Measurements from ENCODE around the gene PRPF4.
"Not testable (repeated sequence)": the region's sequence is repeated elsewhere in the genome, so short reads cannot be mapped to it uniquely, and the experiment has no call there.

Gene PRPF4

DNA sequence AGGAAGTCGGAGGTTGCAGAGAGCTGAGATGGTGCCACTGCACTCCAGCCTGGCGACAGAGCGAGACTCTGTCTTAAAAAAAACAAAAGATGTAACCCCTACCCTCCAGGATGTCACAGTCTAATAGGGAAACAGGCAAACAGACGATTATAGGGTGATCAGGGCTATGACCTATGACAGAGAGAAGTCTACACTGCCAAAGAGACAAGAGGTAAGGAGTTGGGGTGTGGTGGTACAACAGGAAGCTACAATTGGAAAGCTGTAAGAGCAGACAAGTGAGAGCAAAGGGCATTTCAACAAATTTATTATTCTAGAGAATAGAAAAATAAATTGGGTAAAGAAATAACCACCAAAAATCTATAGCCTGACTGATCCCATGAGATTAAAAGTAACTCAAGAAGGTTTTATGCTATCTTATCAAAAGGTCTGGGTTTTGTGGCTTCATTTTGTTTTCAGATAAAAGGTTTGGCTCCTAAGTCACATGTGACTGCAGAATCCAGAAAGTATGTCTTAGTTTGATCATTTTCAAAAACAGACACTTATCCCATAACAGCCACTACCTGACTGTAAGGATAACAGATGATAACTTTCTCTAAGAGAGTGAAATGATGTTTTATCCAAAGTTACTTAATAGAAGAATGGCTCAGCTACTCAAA lies 7.4 kb upstream of the PRPF4 start:
- DNase-seq (ENCODE audit: low read depth in 2 of 2) = no peak

DNA sequence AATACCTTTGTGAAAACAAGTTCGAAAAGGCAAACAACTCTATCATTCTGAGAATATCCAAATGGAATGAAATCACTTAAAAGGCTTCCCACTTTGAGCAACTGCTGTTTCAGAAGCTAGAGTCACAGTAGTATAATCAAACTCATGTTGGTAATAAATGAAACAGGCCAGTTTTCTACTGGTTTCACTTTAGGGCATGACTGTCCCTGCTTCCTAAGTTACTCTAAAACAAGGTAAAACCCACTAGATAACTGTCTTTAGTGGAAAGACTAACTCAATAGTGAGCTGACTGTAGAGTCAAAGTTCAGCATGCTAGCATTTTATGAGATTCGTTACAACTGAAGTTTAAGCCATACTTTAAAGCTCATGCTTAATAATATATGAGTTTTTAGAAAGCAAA lies 6.1 kb upstream of the PRPF4 start:
- DNase-seq (ENCODE audit: low read depth in 2 of 2) = no peak

DNA sequence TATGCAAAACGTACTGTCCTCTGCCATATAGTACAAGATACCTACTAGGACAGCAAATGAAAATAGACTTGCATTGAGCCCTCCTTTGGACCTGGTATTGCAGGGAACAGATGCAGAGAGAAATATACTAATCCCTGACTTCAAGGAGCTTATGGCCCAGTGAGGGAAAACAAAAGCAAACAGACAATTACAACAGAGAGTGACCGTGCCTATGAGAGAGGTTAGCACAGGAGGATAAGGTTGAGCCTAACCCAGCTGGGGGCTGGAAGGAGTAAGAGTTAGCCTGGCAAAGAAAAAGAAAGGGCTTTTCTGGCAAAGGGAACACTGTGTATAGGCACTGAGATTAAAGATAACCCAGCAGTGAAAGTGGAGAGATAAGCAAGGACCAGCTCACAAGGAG lies 5.6 kb upstream of the PRPF4 start:
- DNase-seq (ENCODE audit: low read depth in 2 of 2) = no peak

DNA sequence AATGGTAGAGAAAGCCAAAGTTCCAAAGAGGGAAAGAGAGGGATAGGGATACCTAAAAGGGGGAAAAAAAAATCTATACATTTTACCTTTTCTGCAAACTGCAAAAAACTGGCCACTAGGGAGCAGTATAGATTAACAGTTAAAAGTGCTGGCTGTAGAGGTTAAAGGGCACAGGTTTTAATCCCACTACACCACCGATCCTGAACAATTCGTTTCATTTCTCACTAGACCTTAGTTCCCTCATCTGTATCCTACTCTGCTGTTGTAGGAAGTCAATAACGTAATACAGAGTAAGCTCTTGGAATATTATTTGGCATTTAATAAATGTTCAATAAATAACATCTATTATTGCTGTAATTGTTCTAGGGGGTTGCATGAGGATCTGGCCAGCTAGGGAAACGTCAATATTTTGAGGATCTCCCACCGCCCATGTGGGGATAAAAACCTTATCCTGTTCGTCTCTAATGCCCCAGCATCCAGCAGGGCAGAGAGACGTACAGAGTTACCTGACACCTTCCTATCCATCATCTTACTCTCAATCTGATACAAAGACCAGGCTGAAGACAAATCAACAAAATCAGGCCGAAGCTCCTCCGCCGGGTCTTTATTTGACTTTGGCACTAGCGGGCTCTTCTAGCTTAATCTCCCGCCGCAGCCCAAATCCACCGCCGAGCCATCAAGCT lies 843 bp upstream of the PRPF4 start:
- peak in 1 of 2 donors; percentile 10 for DNase-seq (ENCODE audit: low read depth in 2 of 2)

DNA sequence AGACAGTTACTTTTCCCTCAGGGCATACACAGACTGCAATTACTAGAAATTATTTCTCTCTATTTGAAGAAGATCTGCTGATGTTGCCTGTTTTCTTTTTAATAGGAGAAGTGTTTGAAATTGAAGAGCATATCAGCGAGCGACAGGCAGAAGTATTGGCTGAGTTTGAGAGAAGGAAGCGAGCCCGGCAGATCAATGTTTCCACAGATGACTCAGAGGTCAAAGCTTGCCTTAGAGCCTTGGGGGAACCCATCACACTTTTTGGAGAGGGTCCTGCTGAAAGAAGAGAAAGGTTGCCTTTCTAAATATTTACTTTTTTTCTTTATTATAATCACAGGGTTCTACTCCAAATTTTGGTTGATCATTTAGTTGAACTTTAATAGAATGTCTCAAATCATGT lies 3.4 kb downstream of the PRPF4 start:
- DNase-seq (ENCODE audit: low read depth in 2 of 2) = no peak

DNA sequence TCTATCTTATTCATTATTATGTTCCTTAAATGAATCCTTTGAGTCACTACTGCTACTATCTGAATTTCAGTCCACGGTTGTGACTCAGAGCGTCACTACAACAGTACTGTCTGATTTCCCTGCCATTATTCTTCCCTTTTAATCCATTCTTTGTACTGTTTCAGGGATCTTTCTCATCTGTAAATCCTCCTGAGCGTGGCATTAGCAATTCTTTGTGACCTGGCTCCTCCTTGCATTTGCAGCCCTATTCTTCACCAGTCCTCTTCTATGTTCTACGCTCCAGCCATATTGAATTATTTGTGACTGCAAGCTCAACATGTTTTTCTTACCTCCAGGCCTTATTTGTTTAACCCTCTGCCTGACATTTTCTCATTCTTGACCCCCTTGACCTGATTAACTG lies 5.9 kb downstream of the PRPF4 start:
- DNase-seq (ENCODE audit: low read depth in 2 of 2) = no peak

DNA sequence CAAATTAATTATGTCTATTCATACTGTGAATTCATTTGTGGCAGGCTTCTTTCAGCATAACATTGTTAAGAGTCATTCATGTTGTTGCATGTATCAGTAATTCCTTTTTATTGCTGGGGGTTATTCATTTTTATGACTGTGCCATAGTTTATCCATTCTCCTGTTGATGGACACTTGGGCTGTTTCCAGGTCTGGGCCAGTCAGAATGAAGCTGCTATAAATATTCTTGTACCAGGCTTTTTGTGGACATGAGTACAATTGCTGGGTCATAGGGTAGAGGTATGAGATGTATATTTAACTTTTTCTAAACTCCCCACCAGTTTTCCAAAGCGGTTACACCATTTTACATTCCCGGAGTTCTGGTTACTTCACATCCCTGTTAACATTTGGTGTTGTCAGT lies 13.6 kb downstream of the PRPF4 start:
- DNase-seq (ENCODE audit: low read depth in 2 of 2) = no peak

DNA sequence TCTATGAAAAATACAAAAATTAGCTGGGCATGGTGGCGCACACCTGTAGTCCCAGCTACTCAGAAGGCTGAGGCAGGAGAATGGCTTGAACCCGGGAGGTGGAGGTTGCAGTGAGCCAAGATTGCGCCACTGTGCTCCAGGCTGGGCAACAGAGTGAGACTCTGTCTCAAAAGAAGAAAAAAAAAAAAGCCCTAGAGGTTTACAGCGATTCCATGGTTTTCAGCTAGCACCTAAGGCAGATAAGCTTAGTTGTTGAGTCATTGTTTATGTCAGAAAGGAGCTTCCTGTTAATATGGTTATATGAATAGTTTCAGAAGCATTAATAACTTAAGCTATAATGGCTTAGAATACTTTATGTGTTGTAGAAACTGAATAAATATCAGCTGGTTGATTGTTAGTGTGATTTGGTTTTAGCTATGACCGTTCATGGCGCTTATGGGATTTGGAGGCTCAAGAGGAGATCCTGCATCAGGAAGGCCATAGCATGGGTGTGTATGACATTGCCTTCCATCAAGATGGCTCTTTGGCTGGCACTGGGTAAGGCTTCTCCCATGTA lies 14.7 kb downstream of the PRPF4 start:
- DNase-seq (ENCODE audit: low read depth in 2 of 2) = no peak

DNA sequence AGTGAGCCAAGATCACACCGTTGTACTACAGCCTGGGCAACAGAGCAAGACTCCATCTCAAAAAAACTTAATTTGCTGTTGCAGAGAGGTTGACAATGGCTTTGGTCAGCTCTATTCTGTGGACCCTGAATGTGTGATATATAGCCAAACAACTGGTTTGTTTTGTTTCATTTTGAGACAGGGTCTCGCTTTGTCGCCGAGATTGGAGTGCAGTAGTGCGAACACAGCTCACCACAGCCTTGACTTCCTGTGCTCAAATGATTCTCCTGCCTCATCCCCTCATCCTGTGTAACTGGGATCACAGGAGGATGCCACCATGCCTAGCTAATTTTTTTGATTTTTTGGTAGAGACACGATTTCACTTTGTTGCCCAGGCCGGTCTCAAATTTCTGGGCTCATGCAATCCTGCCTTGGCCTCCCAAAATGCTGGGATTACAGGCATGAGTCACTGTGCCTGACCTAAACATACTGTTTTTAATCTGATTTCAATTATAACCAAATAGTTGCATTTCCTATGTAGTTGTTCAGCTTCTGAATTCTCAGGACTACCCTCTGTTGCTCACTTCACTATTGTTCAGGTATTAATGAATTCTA lies 17.9 kb downstream of the PRPF4 start:
- DNase-seq (ENCODE audit: low read depth in 2 of 2) = no peak

DNA sequence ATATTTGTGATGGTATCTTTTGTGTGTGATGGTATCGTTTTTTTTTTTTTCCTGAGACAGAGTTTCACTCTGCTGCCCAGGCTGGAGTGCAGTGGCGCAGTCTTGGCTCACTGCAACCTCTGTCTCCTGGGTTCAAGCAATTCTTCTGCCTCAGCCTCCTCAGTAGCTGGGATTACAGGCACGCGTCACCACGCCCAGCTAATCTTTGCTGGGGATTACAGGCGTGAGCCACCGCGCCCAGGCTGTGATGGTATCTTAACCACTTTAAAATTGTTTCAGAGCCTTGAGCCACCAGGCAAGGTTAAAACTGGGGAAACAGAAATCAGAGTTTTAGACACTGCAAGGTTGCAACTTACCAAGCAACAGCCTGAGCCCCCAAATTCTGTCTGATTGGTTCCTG lies 20.8 kb downstream of the PRPF4 start:
- DNase-seq (ENCODE audit: low read depth in 2 of 2) = not testable (repeated sequence)

DNA sequence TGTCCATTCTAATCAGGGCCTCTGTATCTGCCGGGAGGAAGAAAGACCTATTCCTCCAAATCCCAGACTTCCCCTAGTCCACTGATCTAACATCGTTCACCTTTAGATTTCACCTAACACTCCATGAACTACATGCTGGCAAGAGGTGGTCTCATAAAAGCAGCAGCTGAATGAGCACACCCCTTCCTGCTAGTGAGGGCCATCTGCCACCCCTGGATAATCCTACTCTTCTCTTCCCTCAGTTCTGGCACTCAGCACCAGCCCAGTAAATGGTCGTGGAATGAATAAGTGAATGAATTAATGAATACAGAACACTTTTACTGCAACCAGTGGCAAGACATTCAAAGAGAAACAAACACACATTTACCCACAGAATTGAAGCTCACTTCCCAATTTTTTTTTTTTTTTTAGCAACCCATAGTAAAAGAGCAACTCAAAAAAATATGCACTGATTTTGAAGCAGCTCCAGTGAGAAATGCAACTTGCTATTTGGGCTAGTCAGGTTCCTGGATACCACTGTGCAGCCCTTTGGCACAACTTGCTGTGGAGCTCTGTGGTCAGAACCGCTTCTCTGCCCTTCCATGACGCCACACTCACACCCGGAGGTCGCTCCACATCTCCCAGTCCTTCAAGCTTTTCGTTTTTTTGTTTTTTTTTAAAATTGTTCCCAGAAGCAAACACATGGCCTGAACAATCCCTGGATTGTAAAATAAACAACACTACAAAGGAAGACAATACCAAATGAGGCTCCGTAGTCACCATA lies 21.5 kb downstream of the PRPF4 start:
- no peak for DNase-seq (ENCODE audit: low read depth in 2 of 2)

DNA sequence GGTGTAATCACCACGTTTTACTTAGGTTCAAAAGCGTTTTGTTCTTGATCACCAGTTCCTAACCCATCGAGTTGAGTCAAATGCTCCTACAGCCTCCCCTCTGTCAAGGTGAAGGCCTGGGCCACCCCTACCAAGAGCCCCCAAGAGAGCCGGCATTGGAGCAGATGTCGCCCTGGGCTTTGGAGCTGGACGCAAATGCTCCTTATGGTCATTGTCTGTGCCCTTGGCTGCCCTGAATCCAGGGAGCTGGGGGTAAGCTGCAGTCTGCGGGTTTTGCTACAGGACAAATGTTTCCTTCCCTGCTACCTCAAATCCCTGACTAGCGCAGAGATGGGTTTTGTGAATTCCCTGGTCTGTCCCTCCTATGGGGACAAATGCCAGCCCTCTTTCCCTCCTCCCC lies 22.9 kb downstream of the PRPF4 start:
- no peak for DNase-seq (ENCODE audit: low read depth in 2 of 2)

DNA sequence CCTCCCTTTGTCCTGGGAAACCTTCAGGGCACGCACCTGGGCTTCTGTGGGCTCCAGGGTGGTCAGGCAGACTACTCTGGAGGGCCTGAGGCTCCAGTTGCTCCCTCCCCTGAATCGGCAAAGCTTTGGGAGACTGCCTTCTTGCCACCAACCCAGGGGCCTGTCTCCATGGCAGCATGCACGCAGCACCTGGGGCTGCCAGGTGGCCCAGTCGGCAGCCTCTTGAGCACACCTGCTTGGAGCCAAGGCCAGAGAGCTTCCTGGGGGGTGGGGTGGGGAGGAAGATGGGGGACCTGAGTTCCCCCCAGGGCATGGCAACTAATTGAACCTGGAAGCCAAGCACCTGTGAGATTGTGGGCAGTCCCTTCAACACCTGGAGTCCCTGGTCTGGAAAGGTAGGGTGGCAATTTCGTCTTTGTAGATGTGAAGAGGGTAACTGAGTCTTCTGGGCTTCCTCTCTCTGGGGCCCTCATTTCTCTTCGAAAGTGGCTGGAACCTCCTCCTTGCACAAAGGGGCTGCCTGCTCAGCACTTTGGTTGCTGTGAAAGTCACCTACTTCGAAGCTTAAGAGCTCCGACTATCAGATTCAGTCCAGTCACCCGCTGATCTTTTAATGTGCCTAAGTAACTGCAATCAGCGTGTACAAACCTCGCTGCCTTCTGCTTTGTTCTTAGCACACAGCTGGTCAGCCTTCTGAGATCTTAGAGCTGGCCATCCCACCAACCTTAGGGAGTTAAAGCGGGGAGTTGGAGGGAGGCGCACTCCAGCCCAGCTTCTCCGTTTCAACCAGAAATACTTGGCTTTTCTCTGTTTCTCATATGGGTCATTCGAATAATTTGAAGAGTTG lies 23.7 kb downstream of the PRPF4 start:
- no peak for DNase-seq (ENCODE audit: low read depth in 2 of 2)

DNA sequence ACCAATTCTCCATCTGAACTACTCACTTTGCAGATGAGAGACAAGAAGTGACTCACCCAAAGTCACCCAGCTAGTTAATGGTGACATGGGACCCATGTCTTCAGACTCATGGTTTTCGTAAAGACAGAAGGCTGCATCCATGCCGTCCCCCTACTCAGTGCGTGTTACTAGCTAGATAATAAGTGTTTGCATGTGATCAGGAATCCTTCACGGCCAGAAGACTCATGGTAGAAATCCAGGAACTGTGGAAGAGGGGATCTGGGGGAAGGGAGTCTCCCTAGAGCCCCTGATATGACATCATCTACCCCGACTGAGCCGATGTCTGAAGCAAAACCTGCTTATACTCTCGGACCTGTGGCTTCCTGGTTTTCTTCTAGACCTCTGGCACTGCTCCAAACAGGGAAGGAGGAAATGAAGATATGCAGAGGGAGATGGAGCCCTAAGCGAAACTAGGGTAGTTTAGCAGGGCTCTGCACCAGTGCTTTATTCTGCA lies 24.4 kb downstream of the PRPF4 start:
- DNase-seq (ENCODE audit: low read depth in 2 of 2) = no peak

DNA sequence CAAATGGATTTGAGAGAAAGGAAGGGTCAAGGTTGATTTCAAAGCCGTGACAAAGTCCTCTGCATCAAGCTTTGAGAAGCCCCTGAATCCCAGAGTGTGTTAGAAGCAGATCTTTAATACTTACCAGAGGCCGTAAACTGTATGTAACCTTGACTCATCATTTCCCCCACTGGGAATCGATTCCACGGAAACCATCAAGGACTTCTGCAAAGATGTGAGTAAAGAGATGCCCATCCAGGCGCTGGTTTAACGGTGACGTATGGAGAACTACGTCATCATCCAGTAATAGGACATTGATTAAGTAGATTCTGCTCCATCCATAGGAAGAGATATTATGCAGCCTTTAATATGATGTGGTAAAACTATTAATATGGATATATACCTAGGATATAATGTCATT lies 26.1 kb downstream of the PRPF4 start:
- DNase-seq (ENCODE audit: low read depth in 2 of 2) = no peak

DNA sequence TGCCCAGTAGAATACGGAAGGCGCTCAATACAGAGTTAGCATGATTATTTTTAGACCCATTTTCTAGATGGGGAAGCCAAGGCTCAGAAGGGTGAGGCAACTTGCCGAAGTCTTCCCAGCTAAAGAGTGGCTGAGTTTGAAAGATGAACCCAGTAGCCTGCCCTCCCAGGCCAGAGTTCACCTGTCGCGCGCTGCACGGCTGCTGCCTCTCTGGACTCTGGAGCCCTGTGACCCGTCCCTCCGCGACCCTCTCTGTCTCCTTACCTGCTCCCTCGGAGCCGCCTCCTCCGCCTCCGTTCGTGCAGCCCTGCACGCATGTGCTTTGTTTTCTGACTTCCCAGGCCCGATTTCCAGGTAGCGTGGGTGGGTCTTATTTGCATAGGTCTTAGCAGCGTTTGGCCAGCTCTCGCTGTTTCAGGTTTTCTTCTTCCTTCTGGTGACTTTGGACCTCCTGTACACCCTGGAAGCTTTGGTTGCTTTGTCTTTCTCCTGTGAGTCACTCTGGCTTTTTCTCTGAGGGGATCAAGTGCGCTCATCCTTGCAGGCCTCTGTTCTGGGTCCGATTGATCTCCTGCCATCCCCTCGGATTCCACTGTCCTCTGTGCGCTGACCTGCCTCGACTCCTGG lies 27.4 kb downstream of the PRPF4 start, which contains the start of gene RNF183:
Gene RNF183 (minus strand): TSS at position 585 of the 627 bp plus-strand sequence. CDS start 5,192 bp downstream, outside the sequence.
- DNase-seq (ENCODE audit: low read depth in 2 of 2) = no peak

DNA sequence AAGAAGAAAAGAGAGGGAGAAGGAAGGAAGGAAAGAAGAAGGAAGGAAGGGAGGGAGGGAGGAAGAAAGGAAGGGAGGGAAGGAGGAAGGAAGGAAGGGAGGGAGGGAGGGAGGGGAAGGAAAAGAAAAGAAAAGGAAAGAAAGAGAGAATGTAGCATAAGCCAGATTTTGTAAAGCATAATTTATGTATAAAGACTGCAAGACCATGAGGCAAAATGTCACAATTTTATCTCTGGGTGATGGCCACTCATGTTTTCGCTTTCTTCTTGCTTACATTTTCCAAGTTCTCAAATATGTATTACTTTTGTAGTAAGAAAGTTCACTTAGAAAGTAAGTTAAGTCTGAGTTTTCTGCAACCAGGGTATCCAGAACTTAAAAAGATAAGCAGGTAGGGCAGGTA lies 31.1 kb downstream of the PRPF4 start:
- no peak for DNase-seq (ENCODE audit: low read depth in 2 of 2)

DNA sequence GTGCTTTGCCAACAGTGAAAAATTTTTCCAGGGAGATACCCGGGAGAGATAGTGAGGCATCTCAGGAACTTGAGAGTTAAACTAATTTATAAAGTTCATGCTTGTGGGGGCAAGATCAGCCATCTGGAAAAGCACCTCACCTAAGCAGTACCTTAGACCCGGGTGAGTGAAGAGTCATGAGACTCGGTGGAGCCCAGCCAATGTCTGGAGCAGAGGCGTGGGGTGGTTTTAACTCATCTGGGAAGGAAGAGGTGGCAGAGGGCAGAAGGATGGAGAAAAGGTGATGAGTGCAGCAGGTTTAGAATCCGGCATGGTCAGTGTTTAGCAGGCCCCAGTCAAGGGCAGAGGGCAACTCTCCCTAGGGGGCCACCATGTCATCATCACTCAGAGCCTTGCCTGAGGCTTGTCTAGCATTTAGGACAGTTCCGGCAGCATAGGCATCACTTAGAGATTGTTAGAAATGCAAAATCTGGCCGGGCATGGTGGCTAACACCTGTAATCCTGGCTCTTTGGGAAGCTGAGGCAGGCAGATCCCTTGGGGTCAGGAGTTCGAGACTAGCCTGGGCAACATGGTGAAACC lies 32.0 kb downstream of the PRPF4 start:
- DNase-seq (ENCODE audit: low read depth in 2 of 2) = no peak

DNA sequence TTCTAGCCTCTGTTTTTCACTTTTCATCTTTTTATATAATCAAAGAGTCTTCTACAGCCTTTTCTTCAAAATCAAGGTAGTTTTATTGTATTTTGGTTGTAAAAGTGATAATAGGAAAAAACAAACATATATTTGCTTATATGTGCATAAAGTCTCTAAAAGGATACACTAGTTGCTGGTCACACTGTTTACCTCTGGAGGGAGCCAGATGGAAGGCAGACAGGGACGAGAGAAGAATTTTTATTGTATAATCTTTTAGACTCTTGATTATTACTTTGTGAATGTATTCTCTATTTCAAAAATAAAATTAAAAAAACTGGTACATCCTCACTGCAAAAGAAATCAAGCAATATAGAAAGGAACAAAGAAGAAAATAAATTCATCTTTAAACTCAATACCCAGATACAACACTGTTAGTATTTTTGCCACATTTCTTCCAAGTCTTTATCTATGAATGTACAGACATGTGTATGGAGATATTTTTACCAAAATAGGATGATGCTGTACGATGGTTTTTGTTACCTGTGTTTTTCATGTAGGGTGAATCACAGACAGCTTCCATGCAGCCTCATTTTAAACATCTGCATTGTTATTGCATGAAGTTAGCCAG lies 33.9 kb downstream of the PRPF4 start:
- DNase-seq (ENCODE audit: low read depth in 2 of 2) = peak in 1 of 2 donors; percentile 10

DNA sequence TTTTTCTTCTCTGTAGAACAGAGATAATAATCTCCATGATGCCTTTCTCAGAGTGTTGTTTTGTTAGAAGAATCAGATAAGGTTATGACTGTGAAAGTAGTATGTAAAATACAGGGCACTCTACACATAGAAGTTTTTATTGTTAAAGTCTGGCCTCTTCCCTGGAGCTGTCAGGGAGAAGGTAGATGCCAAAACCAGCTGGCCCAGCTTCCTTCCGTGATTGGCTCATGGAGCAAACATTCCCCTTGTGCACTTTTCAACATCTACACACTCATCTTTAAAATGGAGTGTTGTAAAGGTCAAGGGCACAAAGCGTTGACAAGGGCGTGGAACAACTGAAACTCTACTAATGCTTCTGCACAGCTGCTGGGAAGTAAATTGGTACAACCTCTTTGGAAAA lies 35.1 kb downstream of the PRPF4 start:
- DNase-seq (ENCODE audit: low read depth in 2 of 2) = no peak

Measured in stimulated activated CD4-positive, alpha-beta T cell treated with anti-CD3 and anti-CD28 coated beads, Interleukin-4, amount 100 ng/mL, for 48 hours (primary cell).